ENCODE measurements around the gene TTC17. TPM values are rescaled to one million over a fixed set of nuclear protein-coding genes. Genes with fewer than 3 reads are reported as not detected.

TTC17 gene
- polyA plus RNA-seq, 1 experiment, result 104 TPM

- H3K4me3 ChIP-seq (ENCODE audit: low read depth, low read length), result no peak overlapping the region
- no peaks in the 10 kb centered on the region for H3K27me3 ChIP-seq (ENCODE audit: control insufficient read depth, insufficient read depth, low read length)
- CTCF ChIA-PET, result no interaction called here
- H3K36me3 ChIP-seq (ENCODE audit: control insufficient read depth, insufficient read depth, low read length), result peaks cover 15% of the 10 kb centered on the region
- no peak for DNase-seq (ENCODE audit: low read depth)
- POLR2A ChIA-PET, result no interaction called here
- TF ChIP-seq CTCF (IDR thresholded peaks at IDR 0.05; ENCODE audit: insufficient read depth, low read depth, low read length), result no peak
Measured at GRCh38 chr11:43489869-43490465, 131.2 kb downstream of the TTC17 start.

GRCh38 chr11:43492701-43493100 lies 134.0 kb downstream of the TTC17 start:
- H3K36me3 ChIP-seq (ENCODE audit: control insufficient read depth, insufficient read depth, low read length), result peaks cover 15% of the 10 kb centered on the region
- TF ChIP-seq CTCF (IDR thresholded peaks at IDR 0.05; ENCODE audit: insufficient read depth, low read depth, low read length), result no peak
- H3K4me3 ChIP-seq (ENCODE audit: low read depth, low read length), result no peak overlapping the region
- POLR2A ChIA-PET, result no interaction called here
- H3K27me3 ChIP-seq (ENCODE audit: control insufficient read depth, insufficient read depth, low read length), result no peaks in the 10 kb centered on the region
- CTCF ChIA-PET, result interaction anchor here (0.8 kb wide), 1 partner anchor 10 kb away, joined by 4 read pairs; no protein-coding TSS in a partner anchor
- no peak for DNase-seq (ENCODE audit: low read depth)

GRCh38 chr11:43493431-43493830 lies 134.7 kb downstream of the TTC17 start:
- TF ChIP-seq CTCF (IDR thresholded peaks at IDR 0.05; ENCODE audit: insufficient read depth, low read depth, low read length), result no peak
- Histone ChIP-seq H3K27me3 (ENCODE audit: control insufficient read depth, insufficient read depth, low read length) (no peaks in the 10 kb centered on the region), H3K36me3 (ENCODE audit: control insufficient read depth, insufficient read depth, low read length) (peaks cover 15% of the 10 kb centered on the region), H3K4me3 (ENCODE audit: low read depth, low read length) (no peak overlapping the region)
- CTCF ChIA-PET, result interaction anchor here (0.8 kb wide), 1 partner anchor 9 kb away, joined by 4 read pairs; no protein-coding TSS in a partner anchor
- DNase-seq (ENCODE audit: low read depth), result no peak
- POLR2A ChIA-PET, result no interaction called here

GRCh38 chr11:43497144-43497543 lies 138.4 kb downstream of the TTC17 start:
- CTCF ChIA-PET, result interaction anchor here (0.7 to 3.0 kb wide), 3 partner anchors 11 to 354 kb away, joined by 3 to 8 read pairs (median 5); no protein-coding TSS in a partner anchor
- Histone ChIP-seq H3K27me3 (ENCODE audit: control insufficient read depth, insufficient read depth, low read length) (no peaks in the 10 kb centered on the region), H3K4me3 (ENCODE audit: low read depth, low read length) (no peak overlapping the region), H3K36me3 (ENCODE audit: control insufficient read depth, insufficient read depth, low read length) (peaks cover 4% of the 10 kb centered on the region)
- DNase-seq (ENCODE audit: low read depth), result no peak
- POLR2A ChIA-PET, result no interaction called here
- no peak for TF ChIP-seq CTCF (IDR thresholded peaks at IDR 0.05; ENCODE audit: insufficient read depth, low read depth, low read length)

GRCh38 chr11:43498561-43498960 lies 139.8 kb downstream of the TTC17 start:
- no peak overlapping the region for H3K4me3 ChIP-seq (ENCODE audit: low read depth, low read length)
- ChIA-PET POLR2A (no interaction called here), CTCF (interaction anchor here (1.0 to 3.0 kb wide), 2 partner anchors 10 to 69 kb away, joined by 3 to 8 read pairs; no protein-coding TSS in a partner anchor)
- H3K36me3 ChIP-seq (ENCODE audit: control insufficient read depth, insufficient read depth, low read length), result peaks cover 2% of the 10 kb centered on the region; the same call in 1 of the 2 replicates
- H3K27me3 ChIP-seq (ENCODE audit: control insufficient read depth, insufficient read depth, low read length), result no peaks in the 10 kb centered on the region
- DNase-seq (ENCODE audit: low read depth), result no peak
- no peak for TF ChIP-seq CTCF (IDR thresholded peaks at IDR 0.05; ENCODE audit: insufficient read depth, low read depth, low read length)
